GM12873 (cell line): ENCODE measurements around the gene MAP7.

Experiments used
- TF ChIP-seq, protein P1 (sequence below): IDR thresholded peaks from 2 replicates; pipeline ENCODE4 v1.5.1; 2012; ENCODE audit warnings: low read depth, mild to moderate bottlenecking, moderate library complexity, low read length, control low read depth; ENCODE audit not compliant: insufficient read depth; ENCODE audit errors: missing control alignments

Gene MAP7

DNA sequence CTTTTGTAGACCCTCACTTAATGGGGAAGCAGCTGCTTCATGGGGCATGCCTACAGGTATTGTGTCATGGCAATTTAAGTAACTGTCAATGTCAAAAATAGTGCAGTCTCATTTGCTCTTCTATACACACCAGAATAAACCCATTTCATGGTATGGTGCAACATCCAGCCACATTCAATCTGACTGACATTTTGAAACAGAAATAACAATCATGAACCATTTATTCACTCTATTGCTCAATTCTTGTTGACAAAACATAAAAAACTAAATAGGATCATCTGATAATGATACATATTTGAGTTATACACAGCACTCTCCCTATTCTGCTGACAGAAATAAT, 122.9 kb downstream of the MAP7 start:
- TF ChIP-seq, protein P1, sequence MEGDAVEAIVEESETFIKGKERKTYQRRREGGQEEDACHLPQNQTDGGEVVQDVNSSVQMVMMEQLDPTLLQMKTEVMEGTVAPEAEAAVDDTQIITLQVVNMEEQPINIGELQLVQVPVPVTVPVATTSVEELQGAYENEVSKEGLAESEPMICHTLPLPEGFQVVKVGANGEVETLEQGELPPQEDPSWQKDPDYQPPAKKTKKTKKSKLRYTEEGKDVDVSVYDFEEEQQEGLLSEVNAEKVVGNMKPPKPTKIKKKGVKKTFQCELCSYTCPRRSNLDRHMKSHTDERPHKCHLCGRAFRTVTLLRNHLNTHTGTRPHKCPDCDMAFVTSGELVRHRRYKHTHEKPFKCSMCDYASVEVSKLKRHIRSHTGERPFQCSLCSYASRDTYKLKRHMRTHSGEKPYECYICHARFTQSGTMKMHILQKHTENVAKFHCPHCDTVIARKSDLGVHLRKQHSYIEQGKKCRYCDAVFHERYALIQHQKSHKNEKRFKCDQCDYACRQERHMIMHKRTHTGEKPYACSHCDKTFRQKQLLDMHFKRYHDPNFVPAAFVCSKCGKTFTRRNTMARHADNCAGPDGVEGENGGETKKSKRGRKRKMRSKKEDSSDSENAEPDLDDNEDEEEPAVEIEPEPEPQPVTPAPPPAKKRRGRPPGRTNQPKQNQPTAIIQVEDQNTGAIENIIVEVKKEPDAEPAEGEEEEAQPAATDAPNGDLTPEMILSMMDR, result no peak

DNA sequence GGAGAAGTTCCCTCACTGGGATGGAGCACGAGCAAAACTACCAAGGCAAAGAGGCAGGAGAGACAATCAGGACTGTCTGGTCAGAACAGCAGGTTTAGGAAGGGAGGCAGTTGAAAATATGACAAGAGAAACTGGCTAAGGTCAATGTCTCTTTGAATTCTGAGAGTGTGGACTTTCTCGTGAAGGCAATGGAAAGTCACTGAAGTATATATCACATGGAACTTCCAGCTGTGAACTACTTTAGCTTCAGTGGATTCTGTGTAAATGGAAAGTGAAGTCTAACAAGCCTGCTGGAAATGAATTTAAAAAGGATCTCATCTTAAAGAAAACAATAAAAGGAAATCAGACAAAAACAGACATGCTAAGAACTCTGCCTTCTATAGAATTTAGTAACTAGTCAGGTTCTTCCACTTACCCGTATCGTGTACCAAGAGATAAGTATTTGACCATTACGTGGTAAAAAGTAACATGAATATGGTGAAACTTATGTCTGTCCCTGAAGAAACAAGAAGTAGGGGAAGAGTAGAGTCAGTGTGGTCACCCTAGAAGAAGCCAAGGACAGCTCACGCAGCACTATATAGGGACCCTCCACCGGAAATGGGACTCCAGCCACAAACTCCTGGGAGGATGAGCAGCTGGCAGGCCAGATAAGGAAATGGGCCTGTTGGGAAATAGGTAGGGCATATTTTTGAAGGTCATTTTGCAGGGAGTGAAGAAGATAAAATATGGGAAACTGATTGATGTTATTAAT, 123.4 kb downstream of the MAP7 start:
- TF ChIP-seq, protein P1, result no peak

DNA sequence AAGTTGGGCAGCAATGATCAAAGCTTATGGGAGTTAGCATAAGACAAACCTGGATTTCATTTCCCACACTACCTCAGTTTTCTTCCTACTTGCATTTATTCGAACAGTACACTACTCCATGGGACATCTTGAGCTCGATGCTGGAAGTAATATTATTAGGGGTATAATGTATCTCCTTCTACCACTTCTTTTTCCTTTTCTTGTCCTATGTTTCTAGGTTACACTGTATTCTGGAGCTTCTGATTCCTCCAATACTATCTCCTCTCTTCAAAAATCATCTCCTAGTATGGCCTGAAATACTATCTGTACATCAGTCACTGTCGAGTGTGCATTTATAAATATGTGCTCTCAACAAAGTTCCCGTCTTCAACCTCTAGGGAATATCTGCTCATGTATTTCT, 124.4 kb downstream of the MAP7 start:
- TF ChIP-seq, protein P1, result no peak

DNA sequence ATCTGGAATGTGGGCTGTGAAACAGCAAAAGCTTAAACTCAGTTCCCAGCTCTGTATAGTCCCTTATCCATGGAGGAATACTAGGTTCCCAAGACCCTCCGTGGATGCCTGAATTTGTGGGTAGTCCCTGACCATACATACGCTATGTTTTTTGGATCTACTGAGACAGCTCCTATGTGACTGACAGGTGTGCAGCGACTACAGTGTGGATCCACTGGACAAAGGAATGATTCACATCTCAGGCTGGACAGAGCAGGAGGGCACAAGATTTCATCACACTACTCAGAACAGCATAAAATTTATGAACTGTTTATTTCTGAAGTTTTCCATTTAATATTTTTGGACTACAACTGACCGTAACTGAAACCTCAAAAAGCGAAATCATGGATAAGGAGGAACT, 125.3 kb downstream of the MAP7 start:
- TF ChIP-seq, protein P1, result no peak

DNA sequence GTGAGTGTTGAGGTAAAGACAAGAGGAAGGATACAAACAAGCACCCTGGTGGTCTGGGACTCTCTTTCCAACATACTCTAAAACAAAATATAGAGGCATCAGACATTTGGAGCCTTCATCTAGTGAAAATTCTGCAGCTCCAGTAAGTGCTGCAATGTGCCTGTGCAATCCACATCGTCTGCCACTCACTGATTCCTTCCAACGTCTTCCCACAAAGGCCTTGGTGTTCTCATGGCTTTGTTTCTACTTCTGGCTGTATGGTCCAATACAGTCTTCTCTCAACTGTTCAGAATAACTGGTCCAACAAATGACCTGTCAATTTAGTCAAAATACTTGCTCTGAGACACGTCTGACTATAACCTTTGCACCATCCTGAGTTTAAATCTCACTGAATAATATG, 125.8 kb downstream of the MAP7 start:
- TF ChIP-seq, protein P1, result no peak

DNA sequence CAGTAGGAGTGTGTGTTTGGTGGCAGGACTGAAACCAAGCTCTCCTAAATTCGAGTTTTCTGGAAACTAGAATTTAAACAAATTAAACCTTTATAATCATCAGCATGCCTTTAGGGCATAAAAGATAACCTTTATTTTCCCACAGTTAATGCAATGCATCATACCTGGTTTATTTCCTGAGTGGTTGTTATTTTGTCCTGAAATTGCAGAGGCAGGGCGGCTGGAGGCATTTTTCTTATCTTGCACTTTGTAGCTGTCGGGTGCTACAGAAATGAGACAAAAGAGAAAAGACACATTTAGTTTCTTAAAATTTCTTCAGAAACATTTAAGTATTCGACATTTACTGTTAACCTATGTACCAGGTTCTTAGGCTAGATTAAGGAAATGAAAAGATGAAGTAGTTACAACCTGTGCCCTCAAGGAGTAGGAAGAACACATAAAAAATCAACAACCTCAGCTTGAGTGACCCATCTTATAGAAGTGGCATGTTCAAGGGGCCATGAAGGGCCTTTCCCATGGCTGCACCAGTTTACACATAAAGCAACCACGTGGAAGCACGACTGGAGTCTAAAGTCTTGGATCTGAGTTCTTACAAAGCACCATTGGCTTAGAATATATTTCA, 128.6 kb downstream of the MAP7 start:
- TF ChIP-seq, protein P1, result no peak

DNA sequence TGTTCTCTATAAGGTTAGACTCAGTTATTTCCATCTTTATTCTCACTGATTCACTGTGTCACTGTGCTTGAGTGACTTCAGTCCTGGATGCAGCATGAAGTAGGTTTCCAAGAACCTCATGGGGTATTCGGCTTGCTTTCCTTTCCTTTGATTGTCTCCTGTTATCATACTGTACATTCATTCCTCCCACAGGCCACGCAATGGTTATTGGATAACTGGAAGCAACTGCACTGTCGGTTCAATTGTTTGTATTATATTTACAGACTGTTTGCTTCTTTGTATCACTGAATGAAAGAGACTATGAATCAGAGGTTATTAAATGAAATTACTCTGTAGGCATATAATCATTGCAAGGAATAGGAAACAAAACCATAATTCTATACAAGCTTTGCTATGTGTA, 129.4 kb downstream of the MAP7 start:
- TF ChIP-seq, protein P1, result no peak
